ENCODE measurements around the gene PRODH2.

PRODH2 gene

GRCh38 chr19:35812220-35813042 lies at the start of gene PRODH2:
PRODH2 (minus strand) TSS chr19:35812845; CDS start chr19:35812805, 40 bp downstream.
- no peak for DNase-seq

GRCh38 chr19:35861640-35862160 lies 49.1 kb upstream of the PRODH2 start:
- no peak for DNase-seq

- no peak for DNase-seq
These were observed 48.4 kb upstream of the PRODH2 start for GRCh38 chr19:35860818-35861639.

- no peak for DNase-seq
These were observed 47.8 kb upstream of the PRODH2 start for GRCh38 chr19:35860436-35860817.

GRCh38 chr19:35859414-35859813 lies 46.8 kb upstream of the PRODH2 start:
- DNase-seq, result no peak

GRCh38 chr19:35858311-35858710 lies 45.7 kb upstream of the PRODH2 start:
- no peak for DNase-seq

- peak; percentile 49 for DNase-seq
These were observed 44.0 kb upstream of the PRODH2 start, which contains the start of gene KIRREL2 for GRCh38 chr19:35856546-35857149. KIRREL2 (plus strand) TSS chr19:35856911; CDS start chr19:35857120, 209 bp downstream.

- no peak for DNase-seq
These were observed 40.6 kb upstream of the PRODH2 start for GRCh38 chr19:35853038-35853756.

GRCh38 chr19:35852029-35852780 lies 39.6 kb upstream of the PRODH2 start, which contains the start of gene NPHS1:
NPHS1 (minus strand) TSS chr19:35852504; CDS start chr19:35851837, 667 bp downstream.
- no peak for DNase-seq

- DNase-seq, result no peak
These were observed 38.8 kb upstream of the PRODH2 start for GRCh38 chr19:35851213-35852028.

- DNase-seq, result no peak
These were observed 36.4 kb upstream of the PRODH2 start for GRCh38 chr19:35848919-35849505.

GRCh38 chr19:35848486-35848885 lies 35.8 kb upstream of the PRODH2 start:
- no peak for DNase-seq

GRCh38 chr19:35847911-35848310 lies 35.3 kb upstream of the PRODH2 start:
- DNase-seq, result no peak

GRCh38 chr19:35846038-35846668 lies 33.5 kb upstream of the PRODH2 start:
- peak; percentile 24 for DNase-seq

GRCh38 chr19:35845215-35846037 lies 32.8 kb upstream of the PRODH2 start:
- DNase-seq, result no peak

- DNase-seq, result no peak
These were observed 32.0 kb upstream of the PRODH2 start for GRCh38 chr19:35844482-35845214.

- DNase-seq, result peak; percentile 9
These were observed 31.2 kb upstream of the PRODH2 start for GRCh38 chr19:35843676-35844481.

All from NCI-H2171 (cell line).